H1 (cell line): Measurements from ENCODE around the gene POLR2J. TPM values are rescaled to one million over a fixed set of nuclear protein-coding genes. Genes with fewer than 3 reads are reported as not detected.

ENCODE experiments used
- SRF ChIP-seq: IDR thresholded peaks from 2 replicates; pipeline ENCODE4 v1.6.1; 2011; ENCODE audit warnings: mild to moderate bottlenecking, low read depth, low read length, moderate library complexity
- polyA plus RNA-seq, 7 experiments: library from polyadenylated mRNA; depleted of rRNA in 3 of 7; stranded (reverse) in 5 of 7; unstranded in 2 of 7; fragments of >200 nt in 5 of 7; fragments of 200-250 nt in 2 of 7; gene quantifications; 1 replicate in 5 of 7; 2 replicates in 1 of 7; 4 replicates in 1 of 7; pipeline versions ENCODE4 v1.2.1 to v1.2.3, GENCODE V29; 2011 to 2013; ENCODE audit warnings: missing spikeins in 2 of 7, mixed read lengths in 2 of 7
- total RNA-seq: library from RNA; stranded (reverse); fragmentation: NEBNext Ultra II Directional; extraction: Animal tissue kit (Norgen Biotek cat#: 25700); gene quantifications from 2 replicates; pipeline ENCODE4 v1.2.1, GENCODE V29; 2021

The POLR2J gene
- total and polyA plus RNA-seq, 2 of the 8 experiments (the other 6 are each of a cell fraction or from before 2014, with no cell fraction given) = 54.1 to 113 TPM

DNA sequence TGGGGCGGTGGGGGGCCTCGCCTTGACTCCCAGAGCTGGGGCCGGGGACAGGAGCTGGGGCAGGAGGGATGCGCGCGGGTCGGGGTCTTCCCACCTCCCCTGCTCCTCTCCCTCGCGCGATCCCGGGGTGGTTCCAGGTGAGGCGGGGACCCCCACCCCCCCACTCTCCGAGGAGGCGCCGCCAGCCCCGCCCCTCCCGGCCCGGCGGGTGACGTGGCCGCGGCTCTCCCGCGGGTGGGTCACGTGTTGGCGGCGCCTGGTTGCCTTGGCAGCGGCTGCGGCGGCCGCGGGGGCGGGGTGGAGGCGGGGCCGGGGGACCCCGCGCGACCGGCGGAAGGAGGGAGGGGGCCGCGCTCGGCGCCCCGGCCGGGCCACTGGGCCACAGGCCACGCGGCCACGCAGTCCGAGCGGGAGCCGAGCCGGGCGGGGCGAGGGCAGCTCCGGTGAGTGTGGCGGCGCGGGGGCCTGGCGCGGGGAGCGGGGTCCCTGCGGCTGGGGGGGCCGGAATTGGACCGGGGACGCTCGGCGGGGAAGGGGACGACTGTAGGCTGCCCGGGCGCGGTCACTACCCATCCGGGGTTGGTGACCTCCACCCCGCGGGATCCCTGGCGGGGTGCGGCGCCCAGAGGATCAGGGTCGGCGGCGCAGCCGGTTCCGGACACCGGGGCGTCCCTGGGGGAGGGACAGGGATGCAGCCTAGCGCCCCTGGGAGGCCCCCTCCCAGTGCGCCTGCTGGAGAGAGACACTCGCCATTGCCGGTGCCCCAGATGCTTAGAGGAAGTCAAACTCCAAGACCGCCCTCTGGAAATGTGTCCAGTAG, 45.3 kb downstream of the POLR2J start, which contains the start of gene ORAI2 (continued):
- TF ChIP-seq SRF = no peak
- TF ChIP-seq, all 59 proteins: peak for 10
